ENCODE results near the gene BIRC2.

BIRC2 gene

GRCh38 chr11:102423936-102424335, 76.9 kb downstream of the BIRC2 start:
- no peak for TF ChIP-seq CTCF (IDR thresholded peaks at IDR 0.05)

GRCh38 chr11:102426000-102426399, 79.0 kb downstream of the BIRC2 start:
- no peak for TF ChIP-seq CTCF (IDR thresholded peaks at IDR 0.05)

GRCh38 chr11:102426570-102426969, 79.6 kb downstream of the BIRC2 start:
- no peak for TF ChIP-seq CTCF (IDR thresholded peaks at IDR 0.05)

- no peak for TF ChIP-seq CTCF (IDR thresholded peaks at IDR 0.05)
Observed at GRCh38 chr11:102427068-102427467, 80.1 kb downstream of the BIRC2 start.

Measured in LNCAP (cell line).